Kidney (tissue), 14 donors: ENCODE measurements around the gene PCDH15. TPM values are rescaled to one million over a fixed set of nuclear protein-coding genes. Genes with fewer than 3 reads are reported as not detected.

Experiments used
- DNase-seq, 5 donors: peaks; one replicate each; pipeline ENCODE4 v3.0.0-alpha.2; 2013 to 2020
- FAIRE-seq: peaks from 2 replicates; lab custom pipeline; 2012; peaks lifted over from hg19 to GRCh38; lab: Jason Lieb, UNC
- H3K27ac ChIP-seq, 2 donors: one replicate each; pipeline ENCODE4 v1.7.0; 2013; ENCODE audit warnings: low read depth in 2 of 2, low read length in 2 of 2, inconsistent platforms in 1 of 2
- H3K27me3 ChIP-seq: one replicate; pipeline ENCODE4 v1.7.1; 2013; ENCODE audit warnings: low read length, inconsistent platforms; ENCODE audit not compliant: control insufficient read depth, insufficient read depth
- H3K36me3 ChIP-seq, 3 donors: one replicate each; pipeline versions ENCODE4 v1.7.0 to v1.7.1; 2013; ENCODE audit warnings: low read length in 3 of 3, control low read depth in 1 of 3, inconsistent platforms in 1 of 3; ENCODE audit not compliant: insufficient read depth in 3 of 3, control insufficient read depth in 2 of 3
- H3K4me1 ChIP-seq, 3 donors: one replicate each; pipeline versions ENCODE4 v1.7.0 to v1.7.1; 2013; ENCODE audit warnings: low read length in 3 of 3, inconsistent platforms in 1 of 3, low read depth in 1 of 3; ENCODE audit not compliant: control insufficient read depth in 2 of 3, insufficient read depth in 2 of 3
- H3K4me3 ChIP-seq, 3 donors: one replicate each; pipeline versions ENCODE4 v1.7.0 to v1.8.1; 2013; ENCODE audit warnings: low read length in 3 of 3, control low read depth in 1 of 3, inconsistent platforms in 1 of 3
- H3K9ac ChIP-seq, 3 donors: one replicate each; pipeline versions ENCODE4 v1.7.0 to v1.7.1; 2013; ENCODE audit warnings: low read length in 3 of 3, control low read depth in 1 of 3, inconsistent platforms in 1 of 3
- H3K9me3 ChIP-seq, 3 donors: one replicate each; pipeline versions ENCODE4 v1.7.0 to v1.7.1; 2013; ENCODE audit warnings: low read length in 3 of 3, control low read depth in 1 of 3, inconsistent platforms in 1 of 3; ENCODE audit not compliant: control insufficient read depth in 2 of 3, insufficient read depth in 1 of 3
- CTCF ChIP-seq: IDR thresholded peaks from 3 replicates; pipeline ENCODE4 v1.5.1; 2012; ENCODE audit warnings: mild to moderate bottlenecking, moderate library complexity, borderline replicate concordance; ENCODE audit not compliant: insufficient read depth; ENCODE audit errors: extremely low read depth
- intact Hi-C: fragments of 100-400 bp; cut with DNase I; formaldehyde crosslinking; loops from one replicate; pipeline ENCODE4 v1.11.1; 2022
- polyA plus RNA-seq: library from polyadenylated mRNA; stranded (reverse); fragments of 350-450 nt; fragmentation: Illumina TruSeq; extraction: RNeasy Lipid Tissue Mini Kit (QIAGEN cat#74804); gene quantifications from one replicate; pipeline ENCODE4 v1.2.3, GENCODE V29; 2014; ENCODE audit warnings: low read depth, low replicate concordance; ENCODE audit not compliant: insufficient read depth
- total RNA-seq: library from RNA; stranded (reverse); fragmentation: NEBNext Ultra II Directional; extraction: Animal tissue kit (Norgen Biotek cat#: 25700); gene quantifications from one replicate; pipeline ENCODE4 v1.2.1, GENCODE V29; 2021
- donor health status: control.
- donor health status: control.
- donor health status: control.
- donor health status: control.
- donor health status: control.
- donor health status: DM: yes; HTN: yes; CAD: no.
- donor health status: Normal renal cell carcinoma (clear cell type).

Gene PCDH15
- total and polyA plus RNA-seq, 2 donors from 2014 or later: 1.5 TPM; not detected in 1

- Histone ChIP-seq H3K36me3 (no peaks in the 10 kb centered on the region), H3K9me3 (no peaks in the 10 kb centered on the region), H3K9ac (no peak overlapping the region), H3K27me3 (no peaks in the 10 kb centered on the region), H3K27ac (no peak overlapping the region), H3K4me3 (no peak overlapping the region), H3K4me1 (peaks cover 0 to 7% (median 0%) of the 10 kb centered on the region in 3 donors)
- no peak for TF ChIP-seq CTCF
- FAIRE-seq (no peak), DNase-seq (no peak)
- intact Hi-C loops: no loop called here
These were observed 902.5 kb downstream of the PCDH15 start for GRCh38 chr10:53898532-53898931.

GRCh38 chr10:53894145-53894544 is 906.9 kb downstream of the PCDH15 start:
- H3K4me3 ChIP-seq: no peak overlapping the region
- no peaks in the 10 kb centered on the region for H3K27me3 ChIP-seq
- no peak for DNase-seq
- H3K9me3 ChIP-seq: no peaks in the 10 kb centered on the region
- H3K36me3 ChIP-seq: no peaks in the 10 kb centered on the region
- no peaks in the 10 kb centered on the region for H3K4me1 ChIP-seq
- TF ChIP-seq CTCF: no peak
- no peak for FAIRE-seq
- intact Hi-C loops: no loop called here
- no peak overlapping the region for H3K27ac ChIP-seq
- no peak overlapping the region for H3K9ac ChIP-seq

GRCh38 chr10:53893061-53893460 is 908.0 kb downstream of the PCDH15 start:
- Histone ChIP-seq H3K4me1 (no peaks in the 10 kb centered on the region), H3K36me3 (no peaks in the 10 kb centered on the region), H3K9ac (no peak overlapping the region), H3K27me3 (no peaks in the 10 kb centered on the region), H3K4me3 (no peak overlapping the region), H3K27ac (no peak overlapping the region), H3K9me3 (no peaks in the 10 kb centered on the region)
- no peak for FAIRE-seq
- no peak for DNase-seq
- no peak for TF ChIP-seq CTCF
- intact Hi-C loops: no loop called here
